Suprapubic skin (tissue), 4 donors: Measurements from ENCODE around the gene ST13. TPM values are rescaled to one million over a fixed set of nuclear protein-coding genes. Genes with fewer than 3 reads are reported as not detected.

Source experiments
- DNase-seq, 2 donors: peaks; one replicate each; pipeline ENCODE4 v3.0.0-alpha.2; 2019; ENCODE audit warnings: low spot score in 2 of 2
- H3K27ac ChIP-seq: fragments of 200-600 bp; sonication (generic); one replicate; pipeline ENCODE4 v1.5.1; 2019
- H3K27me3 ChIP-seq: fragments of 200-600 bp; sonication (generic); one replicate; pipeline ENCODE4 v1.5.1; 2019
- H3K36me3 ChIP-seq: fragments of 200-600 bp; sonication (generic); one replicate; pipeline ENCODE4 v1.5.1; 2019
- H3K4me1 ChIP-seq: fragments of 200-600 bp; sonication (generic); one replicate; pipeline ENCODE4 v1.5.1; 2019
- H3K4me3 ChIP-seq: fragments of 200-600 bp; sonication (generic); one replicate; pipeline ENCODE4 v1.5.1; 2019; ENCODE audit warnings: mild to moderate bottlenecking
- H3K9me3 ChIP-seq: fragments of 200-600 bp; sonication (generic); one replicate; pipeline ENCODE4 v1.5.1; 2019
- CTCF ChIP-seq, 2 donors: fragments of 200-600 bp in 1 of 2; fragments of 450-650 bp in 1 of 2; sonication (generic) in 1 of 2; IDR thresholded peaks; one replicate each; pipeline ENCODE4 v1.5.1; 2016 to 2019; ENCODE audit warnings: antibody characterized with exemption in 2 of 2, mild to moderate bottlenecking in 1 of 2, moderate library complexity in 1 of 2
- EP300 ChIP-seq: sonication (generic); formaldehyde crosslinking; IDR thresholded peaks from one replicate; pipeline ENCODE4 v1.6.1; 2017; ENCODE audit warnings: antibody characterized with exemption
- POLR2A ChIP-seq, 2 donors: fragments of 450-650 bp; IDR thresholded peaks; one replicate each; pipeline ENCODE4 v1.6.1; 2017; ENCODE audit warnings: antibody characterized with exemption in 2 of 2, mild to moderate bottlenecking in 2 of 2, moderate library complexity in 2 of 2
- POLR2AphosphoS5 ChIP-seq, 3 donors: sonication (generic); formaldehyde crosslinking; IDR thresholded peaks; one replicate each; pipeline ENCODE4 v1.6.1; 2017; ENCODE audit warnings: antibody characterized with exemption in 3 of 3
- WGBS: methylation state at CpG from one replicate; pipeline ENCODE4 v1.1.5; 2018; 5-methylcytosine and 5-hydroxymethylcytosine counted together
- total RNA-seq, 4 donors: library from RNA; depleted of rRNA; stranded (reverse); fragments of >200 nt; gene quantifications; one replicate each; pipeline ENCODE4 v1.1.0, GENCODE V29; 2016

Gene ST13
- total RNA-seq, 4 donors from 2014 or later, result 104 to 117 (median 115) TPM

- H3K9me3 ChIP-seq, result no peaks in the 10 kb centered on the region
- DNase-seq, result no peak
- TF ChIP-seq POLR2AphosphoS5 (IDR thresholded peaks at IDR 0.05), result no peak
- no peak for TF ChIP-seq POLR2A (IDR thresholded peaks at IDR 0.05)
- TF ChIP-seq EP300, result no peak
- TF ChIP-seq CTCF (IDR thresholded peaks at IDR 0.05), result no peak
- peak overlapping the region; percentile 90 for H3K4me3 ChIP-seq
- WGBS, result 0% methylated on average over 4 of the region's 4 CpGs
- peak overlapping the region; percentile 86 for H3K27ac ChIP-seq
- H3K4me1 ChIP-seq, result peaks cover 31% of the 10 kb centered on the region
- H3K36me3 ChIP-seq, result peaks cover 18% of the 10 kb centered on the region
- no peaks in the 10 kb centered on the region for H3K27me3 ChIP-seq
Observed at GRCh38 chr22:40819599-40820140, 36.8 kb downstream of the ST13 start.

- Histone ChIP-seq H3K4me3 (peak within 1 kb of the TSS; percentile 90), H3K4me1 (peaks cover 31% of the 10 kb centered on the region), H3K27me3 (no peaks in the 10 kb centered on the region), H3K27ac (peak within 1 kb of the TSS; percentile 86), H3K9me3 (no peaks in the 10 kb centered on the region), H3K36me3 (peaks cover 11% of the 10 kb centered on the region)
- under 1% methylated on average over 24 of the region's 61 CpGs for WGBS
- DNase-seq, result peak; percentile 93 to 94
- TF ChIP-seq POLR2AphosphoS5 (IDR thresholded peaks at IDR 0.05), result peak in 1 of 3 donors; percentile 6
- no peak for TF ChIP-seq POLR2A (IDR thresholded peaks at IDR 0.05)
- TF ChIP-seq CTCF (IDR thresholded peaks at IDR 0.05), result peak in 1 of 2 donors; percentile 24
- TF ChIP-seq EP300, result no peak
Observed at GRCh38 chr22:40818747-40819598, 37.5 kb downstream of the ST13 start, which contains the start of gene SLC25A17. Gene SLC25A17, minus strand, starts transcription at chr22:40819346. Its CDS starts 98 bp downstream, at chr22:40819248.

- H3K4me3 ChIP-seq, result peak overlapping the region; percentile 90
- H3K27ac ChIP-seq, result no peak overlapping the region
- TF ChIP-seq CTCF (IDR thresholded peaks at IDR 0.05) (no peak), EP300 (no peak), POLR2A (IDR thresholded peaks at IDR 0.05) (no peak), POLR2AphosphoS5 (IDR thresholded peaks at IDR 0.05) (no peak)
- DNase-seq, result no peak
- H3K9me3 ChIP-seq, result no peaks in the 10 kb centered on the region
- 17% methylated on average over 14 of the region's 14 CpGs for WGBS
- H3K4me1 ChIP-seq, result peaks cover 31% of the 10 kb centered on the region
- H3K27me3 ChIP-seq, result no peaks in the 10 kb centered on the region
- peaks cover 4% of the 10 kb centered on the region for H3K36me3 ChIP-seq
Observed at GRCh38 chr22:40818192-40818746, 38.2 kb downstream of the ST13 start.

- no peaks in the 10 kb centered on the region for H3K27me3 ChIP-seq
- no peak overlapping the region for H3K27ac ChIP-seq
- DNase-seq, result no peak
- WGBS, result 89% methylated on average over 4 of the region's 4 CpGs
- H3K4me3 ChIP-seq, result peak overlapping the region; percentile 90
- no peak for TF ChIP-seq POLR2A (IDR thresholded peaks at IDR 0.05)
- no peak for TF ChIP-seq CTCF (IDR thresholded peaks at IDR 0.05)
- no peak for TF ChIP-seq POLR2AphosphoS5 (IDR thresholded peaks at IDR 0.05)
- no peaks in the 10 kb centered on the region for H3K9me3 ChIP-seq
- peaks cover 31% of the 10 kb centered on the region for H3K4me1 ChIP-seq
- no peaks in the 10 kb centered on the region for H3K36me3 ChIP-seq
Observed at GRCh38 chr22:40817737-40818136, 38.7 kb downstream of the ST13 start.

GRCh38 chr22:40813912-40814315 is 42.5 kb downstream of the ST13 start:
- DNase-seq, result no peak

More at GRCh38 chr22:40813912-40814315, 42.5 kb downstream of the ST13 start:
- H3K36me3 ChIP-seq, result no peaks in the 10 kb centered on the region
- H3K27ac ChIP-seq, result no peak overlapping the region
- no peak overlapping the region for H3K4me3 ChIP-seq
- no peaks in the 10 kb centered on the region for H3K9me3 ChIP-seq
- H3K27me3 ChIP-seq, result no peaks in the 10 kb centered on the region
- peaks cover 20% of the 10 kb centered on the region for H3K4me1 ChIP-seq
- no peak for TF ChIP-seq POLR2AphosphoS5 (IDR thresholded peaks at IDR 0.05)
- no peak for TF ChIP-seq CTCF (IDR thresholded peaks at IDR 0.05)
- TF ChIP-seq POLR2A (IDR thresholded peaks at IDR 0.05), result no peak
- no peak for TF ChIP-seq EP300
